IMR-90 (cell line): ENCODE results near the gene HRH3. TPM values are rescaled to one million over a fixed set of nuclear protein-coding genes. Genes with fewer than 3 reads are reported as not detected.

ENCODE experiments used
- ATAC-seq: fragments of 200-7000 bp; cut with Tn5 transposase; 2 replicates; pipeline ENCODE4 v1.9.1; 2020; ENCODE audit warnings: low read depth, mild to moderate bottlenecking, moderate library complexity
- BruUV-seq: library from RNA; stranded (reverse); fragments of 400-500 nt; replicated peaks from 2 replicates; lab custom pipeline; 2021; lab: Mats Ljungman, UMichigan
- CTCF ChIA-PET: fragments of 300-600 bp; formaldehyde crosslinking; extraction: SDS; loops from one replicate; lab custom pipeline; 2021; ENCODE audit warnings: antibody characterized with exemption; lab: Yijun Ruan, JAX
- POLR2A ChIA-PET: fragments of 300-600 bp; sonication (Branson Sonifier 250); formaldehyde crosslinking; loops from one replicate; lab custom pipeline; 2022; ENCODE audit warnings: antibody characterized with exemption; ENCODE audit not compliant: unreplicated experiment; lab: Charles Lee
- DNase-seq: peaks from one replicate; pipeline ENCODE4 v3.0.0; 2013
- H2AFZ ChIP-seq: replicated peaks from 2 replicates; pipeline ENCODE3; 2013; ENCODE audit warnings: low read length, mild to moderate bottlenecking; ENCODE audit not compliant: poor library complexity
- H2AK5ac ChIP-seq: 2 replicates; pipeline ENCODE4 v1.6.1; 2013; ENCODE audit warnings: low read depth, low read length, inconsistent platforms
- H2AK9ac ChIP-seq: replicated peaks from 2 replicates; pipeline ENCODE3; 2013; ENCODE audit warnings: mild to moderate bottlenecking, low read depth, low read length, moderate library complexity; ENCODE audit not compliant: poor library complexity
- H2BK120ac ChIP-seq: 2 replicates; pipeline ENCODE4 v1.6.1; 2013; ENCODE audit warnings: low read depth, low read length, inconsistent platforms
- H2BK15ac ChIP-seq: 3 replicates; pipeline ENCODE4 v1.6.1; 2013; ENCODE audit warnings: low read depth, low read length, inconsistent platforms
- H2BK20ac ChIP-seq: 2 replicates; pipeline ENCODE4 v1.6.1; 2013; ENCODE audit warnings: low read depth, mild to moderate bottlenecking, inconsistent platforms, low read length, moderate library complexity
- H2BK5ac ChIP-seq: 2 replicates; pipeline ENCODE4 v1.6.1; 2013; ENCODE audit warnings: mild to moderate bottlenecking, low read depth, low read length, inconsistent platforms; ENCODE audit not compliant: poor library complexity, severe bottlenecking
- H3K14ac ChIP-seq: replicated peaks from 2 replicates; pipeline ENCODE4 v1.6.1; 2013; ENCODE audit warnings: low read depth, low read length, inconsistent platforms
- H3K18ac ChIP-seq: 2 replicates; pipeline ENCODE4 v1.6.1; 2013; ENCODE audit warnings: low read depth, low read length, control low read depth
- H3K23ac ChIP-seq: 2 replicates; pipeline ENCODE4 v1.6.1; 2013; ENCODE audit warnings: low read depth, low read length, inconsistent platforms
- H3K27ac ChIP-seq: 2 replicates; pipeline ENCODE4 v1.5.1; 2013; ENCODE audit warnings: mild to moderate bottlenecking, control low read depth, low read length; ENCODE audit not compliant: insufficient read depth
- H3K27me3 ChIP-seq: 2 replicates; pipeline ENCODE4 v1.6.1; 2013; ENCODE audit warnings: low read length; ENCODE audit not compliant: control insufficient read depth, insufficient read depth
- H3K36me3 ChIP-seq: 2 replicates; pipeline ENCODE4 v1.6.1; 2013; ENCODE audit warnings: low read length, mixed read lengths; ENCODE audit not compliant: control insufficient read depth, insufficient read depth
- H3K4ac ChIP-seq: 2 replicates; pipeline ENCODE4 v1.6.1; 2013; ENCODE audit warnings: low read depth, low read length, inconsistent platforms
- H3K4me1 ChIP-seq: 2 replicates; pipeline ENCODE4 v1.6.1; 2013; ENCODE audit warnings: low read length, mixed read lengths; ENCODE audit not compliant: control insufficient read depth, insufficient read depth
- H3K4me2 ChIP-seq: 2 replicates; pipeline ENCODE4 v1.6.1; 2013; ENCODE audit warnings: low read depth, mild to moderate bottlenecking, control low read depth, low read length, moderate library complexity
- H3K4me3 ChIP-seq: 2 replicates; pipeline ENCODE4 v1.5.1; 2013; ENCODE audit warnings: low read depth, mild to moderate bottlenecking, control low read depth, low read length, moderate library complexity; ENCODE audit not compliant: insufficient read depth
- H3K56ac ChIP-seq: 2 replicates; pipeline ENCODE4 v1.6.1; 2013; ENCODE audit warnings: low read length, inconsistent platforms; ENCODE audit not compliant: insufficient read depth; ENCODE audit errors: extremely low read depth
- H3K79me1 ChIP-seq, 2 experiments: 2 replicates each; pipeline ENCODE4 v1.6.1; 2013; ENCODE audit warnings: low read length in 2 of 2, inconsistent platforms in 1 of 2, low read depth in 1 of 2
- H3K9ac ChIP-seq: 2 replicates; pipeline ENCODE4 v1.6.1; 2013; ENCODE audit warnings: low read depth, low read length, control low read depth
- H3K9me1 ChIP-seq: 2 replicates; pipeline ENCODE4 v1.6.1; 2013; ENCODE audit warnings: low read length, inconsistent platforms; ENCODE audit not compliant: insufficient read depth
- H3K9me3 ChIP-seq: 2 replicates; pipeline ENCODE4 v1.6.1; 2013; ENCODE audit warnings: low read length; ENCODE audit not compliant: control insufficient read depth, insufficient read depth
- H4K20me1 ChIP-seq: 2 replicates; pipeline ENCODE4 v1.6.1; 2013; ENCODE audit warnings: low read length, inconsistent platforms; ENCODE audit not compliant: insufficient read depth
- H4K5ac ChIP-seq: 2 replicates; pipeline ENCODE4 v1.6.1; 2013; ENCODE audit warnings: mild to moderate bottlenecking, low read depth, low read length, control low read depth
- H4K8ac ChIP-seq, 2 experiments: 2 replicates each; pipeline ENCODE4 v1.6.1; 2013; ENCODE audit warnings: low read depth in 2 of 2, low read length in 2 of 2, control low read depth in 1 of 2, inconsistent platforms in 1 of 2
- H4K91ac ChIP-seq: 2 replicates; pipeline ENCODE4 v1.6.1; 2013; ENCODE audit warnings: low read depth, low read length, inconsistent platforms; ENCODE audit not compliant: insufficient read depth
- NFE2L2 ChIP-seq: fragments of 150-350 bp; IDR thresholded peaks from 2 replicates; pipeline ENCODE4 v1.6.1; 2016; ENCODE audit warnings: low read depth, mild to moderate bottlenecking, low read length
- WGBS, 2 experiments: methylation state at CpG; one replicate each; pipeline versions ENCODE4 v1.1.5 to v1.1.7; 2013; ENCODE audit warnings: missing lambda C conversion rate in 2 of 2; ENCODE audit not compliant: insufficient read length in 1 of 2; ENCODE audit errors: extremely low coverage in 2 of 2; 5-methylcytosine and 5-hydroxymethylcytosine counted together
- dilution Hi-C: fragments of 300-500 bp; cut with HindIII; formaldehyde crosslinking; loops from one replicate; pipeline ENCODE4 v1.14.3; 2018; ENCODE audit warnings: low sequenced_read_pairs; ENCODE audit not compliant: unreplicated experiment
- in situ Hi-C: fragments of 300-500 bp; cut with MboI; formaldehyde crosslinking; loops from 3 replicates; pipeline ENCODE4 v1.14.3; 2019; ENCODE audit warnings: low sequenced_read_pairs, inconsistent platforms, mixed read lengths
- intact Hi-C: fragments of 100-400 bp; cut with micrococcal nuclease; formaldehyde crosslinking; loops from 2 replicates; pipeline ENCODE4 v1.10.0; 2022
- polyA plus RNA-seq, 3 experiments: library from polyadenylated mRNA; depleted of rRNA; stranded (reverse); fragments of >200 nt; gene quantifications; 2 replicates each; pipeline ENCODE4 v1.2.3, GENCODE V29; 2012; ENCODE audit warnings: low replicate concordance in 1 of 3
- total RNA-seq: library from RNA; depleted of rRNA; stranded (reverse); fragments of >200 nt; gene quantifications from 2 replicates; pipeline ENCODE4 v1.2.3, GENCODE V29; 2012

The HRH3 gene
- total and polyA plus RNA-seq, 2 of the 4 experiments (the other 2 are of a cell fraction) = not detected

DNA sequence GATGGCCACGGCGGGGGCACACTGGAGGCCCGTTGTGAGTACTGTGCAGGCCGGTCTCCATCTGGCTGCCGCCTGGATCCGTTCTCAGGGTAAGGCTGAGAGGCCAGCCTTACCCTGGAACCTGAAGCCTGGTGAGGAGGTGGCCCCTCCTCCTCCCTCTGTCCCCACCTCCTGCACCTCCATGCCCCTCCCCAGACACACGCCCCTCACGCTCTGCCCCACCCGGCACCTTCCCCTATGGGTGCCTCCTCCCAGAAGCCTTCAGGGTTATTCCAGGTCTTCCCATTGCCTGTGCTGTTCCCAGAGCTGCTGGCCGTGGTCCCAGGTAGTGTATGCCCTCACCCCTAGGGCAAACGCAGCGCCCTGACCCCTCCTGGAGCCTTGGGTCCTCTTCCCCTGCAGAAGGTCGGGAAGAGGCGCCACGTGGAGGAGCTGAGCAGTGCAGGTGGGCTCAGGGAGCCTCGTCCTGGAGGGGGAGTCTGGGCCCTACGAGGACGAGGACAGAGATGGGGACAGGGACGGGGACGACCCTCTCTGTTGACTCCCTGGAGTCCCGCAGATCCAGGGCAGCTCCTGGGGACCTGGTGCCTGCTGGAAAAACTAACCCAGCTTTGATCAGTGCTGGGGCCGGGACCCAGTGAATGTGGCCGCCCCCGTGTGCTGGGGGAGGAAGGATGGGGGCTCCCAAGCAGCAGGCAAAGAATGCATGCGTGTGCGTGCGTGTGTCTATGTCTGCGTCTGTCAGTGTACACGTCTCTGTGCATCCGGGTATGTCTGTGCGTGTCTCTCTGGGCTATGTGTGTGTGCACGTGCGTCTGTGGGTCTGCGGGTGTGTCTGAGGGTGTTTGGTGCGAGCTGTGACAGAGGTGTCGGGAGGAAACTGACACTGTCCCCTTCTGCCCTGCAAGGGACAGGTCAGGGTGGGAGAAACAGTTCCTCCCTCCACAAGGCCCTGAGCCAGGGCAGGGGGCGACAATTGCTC, 8.2 kb upstream of the HRH3 start:
- Histone ChIP-seq H3K14ac (no peak overlapping the region), H4K91ac (no peak overlapping the region), H2BK20ac (no peak overlapping the region), H3K18ac (no peak overlapping the region), H3K4ac (no peak overlapping the region), H3K79me1 (no peaks in the 10 kb centered on the region), H3K23ac (no peak overlapping the region), H3K9me1 (no peaks in the 10 kb centered on the region), H3K4me3 (no peak overlapping the region), H4K8ac (no peak overlapping the region), H3K27ac (no peak overlapping the region), H3K36me3 (no peaks in the 10 kb centered on the region), H4K20me1 (peaks cover 2% of the 10 kb centered on the region; the same call in 1 of the 2 replicates), H2BK120ac (no peak overlapping the region), H3K27me3 (peaks cover 59% of the 10 kb centered on the region), H2AFZ (no peak overlapping the region), H2BK5ac (no peak overlapping the region), H4K5ac (no peak overlapping the region), H3K56ac (no peak overlapping the region), H3K4me1 (no peaks in the 10 kb centered on the region), H2BK15ac (no peak overlapping the region), H3K9me3 (no peaks in the 10 kb centered on the region; the same call in 1 of the 2 replicates), H3K9ac (no peak overlapping the region), H3K4me2 (no peak overlapping the region), H2AK9ac (no peak overlapping the region), H2AK5ac (no peak overlapping the region)
- no peak for DNase-seq
- POLR2A ChIA-PET = no interaction called here
- CTCF ChIA-PET = no interaction called here
- TF ChIP-seq NFE2L2 = no peak
- 34% methylated on average over 9 of the region's 37 CpGs; no CpG with 5 or more reads in 1 of the 2 experiments for WGBS, 2 experiments
- BruUV-seq = no TSS peak
- in situ Hi-C loops (no loop called here), intact Hi-C loops (no loop called here), dilution Hi-C loops (no loop called here)
- peak; percentile 17 for ATAC-seq
